Peyer's patch (tissue), 4 donors: ENCODE data around the gene CNTN4. TPM values are rescaled to one million over a fixed set of nuclear protein-coding genes. Genes with fewer than 3 reads are reported as not detected.

ENCODE experiments used
- DNase-seq, 3 donors: peaks; one replicate each; pipeline ENCODE4 v3.0.0-alpha.2; 2017 to 2019
- H3K27ac ChIP-seq, 4 donors: fragments of 200-600 bp; sonication (generic); one replicate each; pipeline ENCODE4 v1.5.1; 2016 to 2019
- H3K27me3 ChIP-seq, 2 donors: fragments of 200-600 bp; sonication (generic); one replicate each; pipeline ENCODE4 v1.5.1; 2019
- H3K36me3 ChIP-seq, 3 donors: fragments of 200-600 bp; sonication (generic); one replicate each; pipeline ENCODE4 v1.5.1; 2016 to 2019
- H3K4me1 ChIP-seq, 4 donors: fragments of 200-600 bp; sonication (generic); one replicate each; pipeline ENCODE4 v1.5.1; 2016 to 2019
- H3K4me3 ChIP-seq, 4 donors: fragments of 200-600 bp; sonication (generic); 1 replicate in 3 of 4; 2 replicates in 1 of 4; pipeline ENCODE4 v1.5.1; 2016 to 2019; ENCODE audit warnings: mild to moderate bottlenecking in 1 of 4
- H3K9me3 ChIP-seq, 4 donors: fragments of 200-600 bp; sonication (generic); one replicate each; pipeline ENCODE4 v1.5.1; 2016 to 2019; ENCODE audit warnings: mild to moderate bottlenecking in 1 of 4
- CTCF ChIP-seq, 6 experiments: fragments of 450-650 bp in 4 of 6; fragments of 200-600 bp in 2 of 6; sonication (generic) in 1 of 6; IDR thresholded peaks; one replicate each; pipeline ENCODE4 v1.5.1; 2017 to 2019; ENCODE audit warnings: antibody characterized with exemption in 6 of 6, mild to moderate bottlenecking in 3 of 6, moderate library complexity in 1 of 6
- POLR2A ChIP-seq, 2 donors: fragments of 450-650 bp; IDR thresholded peaks; one replicate each; pipeline ENCODE4 v1.5.1; 2017; ENCODE audit warnings: antibody characterized with exemption in 2 of 2, mild to moderate bottlenecking in 2 of 2, moderate library complexity in 2 of 2
- total RNA-seq, 4 donors: library from RNA; depleted of rRNA; stranded (reverse); fragments of >200 nt; gene quantifications; one replicate each; pipeline ENCODE4 v1.1.0, GENCODE V29; 2016

Gene CNTN4
- total RNA-seq, 4 donors from 2014 or later = 5.4 to 31.1 (median 19.9) TPM

- H3K4me1 ChIP-seq = no peaks in the 10 kb centered on the region
- no peak for TF ChIP-seq POLR2A (IDR thresholded peaks at IDR 0.05)
- TF ChIP-seq CTCF (IDR thresholded peaks at IDR 0.05) = no peak
- no peak overlapping the region for H3K27ac ChIP-seq
- DNase-seq = no peak
- no peaks in the 10 kb centered on the region for H3K36me3 ChIP-seq
- H3K27me3 ChIP-seq = no peaks in the 10 kb centered on the region
- H3K4me3 ChIP-seq = no peak overlapping the region
- no peaks in the 10 kb centered on the region for H3K9me3 ChIP-seq
Observed at GRCh38 chr3:2879587-2879986, 780.9 kb downstream of the CNTN4 start.

GRCh38 chr3:2880218-2880756, 781.6 kb downstream of the CNTN4 start:
- Histone ChIP-seq H3K36me3 (no peaks in the 10 kb centered on the region), H3K4me3 (no peak overlapping the region), H3K9me3 (no peaks in the 10 kb centered on the region), H3K27me3 (no peaks in the 10 kb centered on the region), H3K4me1 (no peaks in the 10 kb centered on the region), H3K27ac (no peak overlapping the region)
- no peak for DNase-seq
- TF ChIP-seq CTCF (IDR thresholded peaks at IDR 0.05) = no peak
- TF ChIP-seq POLR2A (IDR thresholded peaks at IDR 0.05) = no peak

GRCh38 chr3:2883283-2883682, 784.6 kb downstream of the CNTN4 start:
- Histone ChIP-seq H3K9me3 (no peaks in the 10 kb centered on the region), H3K27me3 (no peaks in the 10 kb centered on the region), H3K36me3 (no peaks in the 10 kb centered on the region), H3K4me1 (no peaks in the 10 kb centered on the region), H3K4me3 (no peak overlapping the region), H3K27ac (no peak overlapping the region)
- no peak for DNase-seq
- no peak for TF ChIP-seq CTCF (IDR thresholded peaks at IDR 0.05)
- TF ChIP-seq POLR2A (IDR thresholded peaks at IDR 0.05) = no peak

GRCh38 chr3:2888592-2888991, 789.9 kb downstream of the CNTN4 start:
- no peak overlapping the region for H3K27ac ChIP-seq
- H3K27me3 ChIP-seq = no peaks in the 10 kb centered on the region
- H3K4me1 ChIP-seq = no peaks in the 10 kb centered on the region
- H3K4me3 ChIP-seq = no peak overlapping the region
- H3K36me3 ChIP-seq = no peaks in the 10 kb centered on the region
- DNase-seq = no peak
- TF ChIP-seq POLR2A (IDR thresholded peaks at IDR 0.05) (no peak), CTCF (IDR thresholded peaks at IDR 0.05) (no peak)
- H3K9me3 ChIP-seq = no peaks in the 10 kb centered on the region

- TF ChIP-seq CTCF (IDR thresholded peaks at IDR 0.05) (no peak), POLR2A (IDR thresholded peaks at IDR 0.05) (no peak)
- H3K9me3 ChIP-seq = no peaks in the 10 kb centered on the region
- no peaks in the 10 kb centered on the region for H3K27me3 ChIP-seq
- no peak for DNase-seq
- no peak overlapping the region for H3K27ac ChIP-seq
- H3K4me3 ChIP-seq = no peak overlapping the region
- no peaks in the 10 kb centered on the region for H3K36me3 ChIP-seq
- H3K4me1 ChIP-seq = no peaks in the 10 kb centered on the region
Observed at GRCh38 chr3:2889736-2890135, 791.1 kb downstream of the CNTN4 start.
